Measurements from ENCODE around the gene CD2AP.

GRCh38 chr6:47665112-47665511 is 187.5 kb downstream of the CD2AP start:
- TF ChIP-seq POLR2A (IDR thresholded peaks at IDR 0.05; ENCODE audit: control extremely low read depth in 1 of 2, low read depth in 2 of 2, low read length in 2 of 2) (no peak), CTCF (IDR thresholded peaks at IDR 0.05; ENCODE audit: control extremely low read depth in 1 of 3, insufficient read depth in 1 of 3, low read depth in 1 of 3, low read length in 3 of 3) (no peak), RFX5 (IDR thresholded peaks at IDR 0.05; ENCODE audit: borderline replicate concordance, low read depth, low read length) (no peak), EP300 (IDR thresholded peaks at IDR 0.05; ENCODE audit: borderline replicate concordance in 1 of 2, low read depth in 2 of 2, low read length in 2 of 2) (no peak), FOSL1 (IDR thresholded peaks at IDR 0.05; ENCODE audit: insufficient read depth, low read depth, low read length) (no peak), SIN3A (conservative IDR thresholded peaks at IDR 0.05 in 1 of 2, IDR thresholded peaks at IDR 0.05 in 1 of 2; ENCODE audit: low read depth in 1 of 2, low read length in 2 of 2) (no peak), USF2 (IDR thresholded peaks at IDR 0.05; ENCODE audit: low read length) (no peak), ZNF274 (IDR thresholded peaks at IDR 0.05; ENCODE audit: borderline replicate concordance, extremely low read depth, low read length) (no peak), YY1 (IDR thresholded peaks at IDR 0.05; ENCODE audit: low read depth, low read length) (no peak), POLR2AphosphoS5 (IDR thresholded peaks at IDR 0.05; ENCODE audit: low read depth, low read length) (no peak), TEAD4 (IDR thresholded peaks at IDR 0.05; ENCODE audit: low read depth, low read length) (no peak), CHD2 (IDR thresholded peaks at IDR 0.05; ENCODE audit: low read length) (no peak), JUND (IDR thresholded peaks at IDR 0.05; ENCODE audit: low read length) (no peak), BRCA1 (IDR thresholded peaks at IDR 0.05; ENCODE audit: low read depth, low read length) (no peak)
